ENCODE data around the gene FLT4. TPM values are rescaled to one million over a fixed set of nuclear protein-coding genes. Genes with fewer than 3 reads are reported as not detected.

Gene FLT4
- total and polyA plus RNA-seq, 3 experiments from 2014 or later, result 6.0 to 12.7 (median 8.2) TPM

GRCh38 chr5:180598316-180598701, 51.1 kb downstream of the FLT4 start:
- Histone ChIP-seq H3K27ac (ENCODE audit: low read depth, low read length) (no peak overlapping the region), H3K27me3 (ENCODE audit: insufficient read depth, low read length, poor library complexity, severe bottlenecking) (no peaks in the 10 kb centered on the region), H3K36me3 (ENCODE audit: insufficient read depth, low read length) (no peaks in the 10 kb centered on the region), H3K4me3 (ENCODE audit: low read length) (no peak overlapping the region), H3K4me1 (ENCODE audit: insufficient read depth, low read length) (no peaks in the 10 kb centered on the region), H3K9me3 (ENCODE audit: low read length) (no peaks in the 10 kb centered on the region)
- H3K27me3 Mint-ChIP-seq, result peaks cover 1 to 5% of the 10 kb centered on the region in 2 donors
- ChIA-PET POLR2A (interaction anchor here (0.7 kb wide), 1 partner anchor 73 kb away, joined by 3 read pairs; no protein-coding TSS in a partner anchor), CTCF (no interaction called here)
- H3K9me3 Mint-ChIP-seq, result no peaks in the 10 kb centered on the region
- H3K4me1 Mint-ChIP-seq, result peaks cover 0 to 4% (median 0%) of the 10 kb centered on the region in 3 donors
- no peak overlapping the region for H3K27ac Mint-ChIP-seq
- H3K4me3 Mint-ChIP-seq, result no peak overlapping the region
- DNase-seq, result no peak
- no peaks in the 10 kb centered on the region for H3K36me3 Mint-ChIP-seq

GRCh38 chr5:180596668-180597231, 52.6 kb downstream of the FLT4 start:
- ChIA-PET POLR2A (no interaction called here), CTCF (interaction anchor here (0.7 kb wide), 1 partner anchor 10 kb away, joined by 3 read pairs; no protein-coding TSS in a partner anchor)
- Histone ChIP-seq H3K27me3 (ENCODE audit: insufficient read depth, low read length, poor library complexity, severe bottlenecking) (no peaks in the 10 kb centered on the region), H3K4me3 (ENCODE audit: low read length) (no peak overlapping the region), H3K9me3 (ENCODE audit: low read length) (no peaks in the 10 kb centered on the region), H3K36me3 (ENCODE audit: insufficient read depth, low read length) (no peaks in the 10 kb centered on the region), H3K4me1 (ENCODE audit: insufficient read depth, low read length) (no peaks in the 10 kb centered on the region), H3K27ac (ENCODE audit: low read depth, low read length) (no peak overlapping the region)
- no peak overlapping the region for H3K27ac Mint-ChIP-seq
- no peak for DNase-seq
- peaks cover 4 to 14% (median 6%) of the 10 kb centered on the region in 3 donors for H3K4me1 Mint-ChIP-seq
- no peak overlapping the region for H3K4me3 Mint-ChIP-seq
- no peaks in the 10 kb centered on the region for H3K9me3 Mint-ChIP-seq
- H3K36me3 Mint-ChIP-seq, result peaks cover 0 to 2% (median 0%) of the 10 kb centered on the region in 3 donors
- peaks cover 10 to 12% of the 10 kb centered on the region in 2 donors for H3K27me3 Mint-ChIP-seq

DNA sequence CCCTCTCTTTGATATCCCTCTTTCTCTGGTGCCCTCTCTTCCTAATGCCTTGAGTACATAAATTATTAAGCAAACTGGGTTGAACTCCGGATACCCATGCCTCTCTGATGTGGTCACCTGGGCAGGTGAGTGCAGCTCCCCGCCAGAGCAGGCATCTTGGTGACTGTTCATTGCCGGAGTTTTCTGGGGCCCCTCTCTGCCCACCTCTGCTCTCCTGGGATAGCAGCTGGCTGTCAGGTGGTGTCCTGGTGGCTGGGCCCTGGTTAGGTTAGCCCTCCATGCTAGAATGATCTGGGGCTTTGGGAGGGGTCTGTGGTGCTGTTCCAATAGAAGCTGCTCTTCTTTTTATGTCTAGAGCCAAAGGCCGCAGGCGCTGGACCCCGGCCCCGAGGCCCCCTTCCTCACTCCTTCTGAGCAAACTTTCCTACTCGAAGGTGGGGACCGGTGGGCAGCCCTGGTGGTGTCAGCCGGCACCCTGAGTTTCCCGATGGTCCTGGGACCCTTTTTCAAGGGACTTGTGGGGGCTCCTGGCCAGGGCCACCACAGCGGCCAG, 53.2 kb downstream of the FLT4 start:
- H3K36me3 ChIP-seq (ENCODE audit: insufficient read depth, low read length), result no peaks in the 10 kb centered on the region
- no peaks in the 10 kb centered on the region for H3K27me3 ChIP-seq (ENCODE audit: insufficient read depth, low read length, poor library complexity, severe bottlenecking)
- CTCF ChIA-PET, result no interaction called here
- DNase-seq, result no peak
- H3K4me1 ChIP-seq (ENCODE audit: insufficient read depth, low read length), result no peaks in the 10 kb centered on the region
- H3K9me3 Mint-ChIP-seq, result no peaks in the 10 kb centered on the region
- H3K27ac ChIP-seq (ENCODE audit: low read depth, low read length), result no peak overlapping the region
- no peaks in the 10 kb centered on the region for H3K9me3 ChIP-seq (ENCODE audit: low read length)
- no peak overlapping the region for H3K27ac Mint-ChIP-seq
- POLR2A ChIA-PET, result no interaction called here
- H3K27me3 Mint-ChIP-seq, result peaks cover 10 to 12% of the 10 kb centered on the region in 2 donors
- no peak overlapping the region for H3K4me3 ChIP-seq (ENCODE audit: low read length)
- no peak overlapping the region for H3K4me3 Mint-ChIP-seq
- H3K36me3 Mint-ChIP-seq, result peaks cover 0 to 2% (median 0%) of the 10 kb centered on the region in 3 donors
- peaks cover 4 to 14% (median 6%) of the 10 kb centered on the region in 3 donors for H3K4me1 Mint-ChIP-seq

GRCh38 chr5:180595381-180596114, 53.9 kb downstream of the FLT4 start:
- no peak overlapping the region for H3K27ac Mint-ChIP-seq
- ChIA-PET POLR2A (no interaction called here), CTCF (no interaction called here)
- no peaks in the 10 kb centered on the region for H3K36me3 ChIP-seq (ENCODE audit: insufficient read depth, low read length)
- H3K36me3 Mint-ChIP-seq, result peaks cover 0 to 2% (median 0%) of the 10 kb centered on the region in 3 donors
- H3K4me1 ChIP-seq (ENCODE audit: insufficient read depth, low read length), result no peaks in the 10 kb centered on the region
- H3K27me3 ChIP-seq (ENCODE audit: insufficient read depth, low read length, poor library complexity, severe bottlenecking), result no peaks in the 10 kb centered on the region
- H3K27ac ChIP-seq (ENCODE audit: low read depth, low read length), result no peak overlapping the region
- no peak overlapping the region for H3K4me3 Mint-ChIP-seq
- no peak overlapping the region for H3K4me3 ChIP-seq (ENCODE audit: low read length)
- peaks cover 10 to 12% of the 10 kb centered on the region in 2 donors for H3K27me3 Mint-ChIP-seq
- H3K4me1 Mint-ChIP-seq, result peaks cover 4 to 14% (median 6%) of the 10 kb centered on the region in 3 donors
- no peaks in the 10 kb centered on the region for H3K9me3 Mint-ChIP-seq
- no peaks in the 10 kb centered on the region for H3K9me3 ChIP-seq (ENCODE audit: low read length)
- no peak for DNase-seq

DNA sequence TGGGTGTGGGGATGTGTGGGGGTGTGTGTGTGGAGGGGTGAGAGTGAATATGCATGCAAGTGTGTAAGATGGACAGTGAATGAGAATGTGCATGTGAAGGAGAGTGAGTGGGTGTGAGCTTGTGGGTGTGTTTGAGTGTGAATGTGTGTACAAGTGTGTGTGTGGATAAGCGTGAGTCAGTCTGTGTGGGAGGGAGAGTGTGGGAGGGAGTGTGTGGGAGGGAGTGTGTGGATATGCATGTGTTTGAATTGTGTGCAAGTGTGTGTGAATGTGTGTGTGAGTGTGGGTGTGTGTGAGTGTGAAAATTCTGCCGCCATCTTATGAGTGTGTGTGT, 54.4 kb downstream of the FLT4 start:
- Mint-ChIP-seq H3K27ac (peak overlapping the region in 2 of 8 donors; percentile 6 to 54), H3K9me3 (no peaks in the 10 kb centered on the region), H3K4me1 (peaks cover 4 to 14% (median 6%) of the 10 kb centered on the region in 3 donors), H3K4me3 (no peak overlapping the region), H3K36me3 (peaks cover 0 to 2% (median 0%) of the 10 kb centered on the region in 3 donors), H3K27me3 (peaks cover 10 to 12% of the 10 kb centered on the region in 2 donors)
- no peak overlapping the region for H3K4me3 ChIP-seq (ENCODE audit: low read length)
- CTCF ChIA-PET, result no interaction called here
- H3K4me1 ChIP-seq (ENCODE audit: insufficient read depth, low read length), result no peaks in the 10 kb centered on the region
- DNase-seq, result no peak
- no peak overlapping the region for H3K27ac ChIP-seq (ENCODE audit: low read depth, low read length)
- no peaks in the 10 kb centered on the region for H3K9me3 ChIP-seq (ENCODE audit: low read length)
- POLR2A ChIA-PET, result no interaction called here
- no peaks in the 10 kb centered on the region for H3K36me3 ChIP-seq (ENCODE audit: insufficient read depth, low read length)
- no peaks in the 10 kb centered on the region for H3K27me3 ChIP-seq (ENCODE audit: insufficient read depth, low read length, poor library complexity, severe bottlenecking)

GRCh38 chr5:180594311-180595045, 54.9 kb downstream of the FLT4 start:
- Histone ChIP-seq H3K27me3 (ENCODE audit: insufficient read depth, low read length, poor library complexity, severe bottlenecking) (no peaks in the 10 kb centered on the region), H3K9me3 (ENCODE audit: low read length) (no peaks in the 10 kb centered on the region), H3K36me3 (ENCODE audit: insufficient read depth, low read length) (no peaks in the 10 kb centered on the region), H3K4me1 (ENCODE audit: insufficient read depth, low read length) (peaks cover 3% of the 10 kb centered on the region), H3K4me3 (ENCODE audit: low read length) (no peak overlapping the region), H3K27ac (ENCODE audit: low read depth, low read length) (no peak overlapping the region)
- peaks cover 8 to 19% (median 9%) of the 10 kb centered on the region in 3 donors for H3K4me1 Mint-ChIP-seq
- no peaks in the 10 kb centered on the region for H3K9me3 Mint-ChIP-seq
- peaks cover 15 to 17% of the 10 kb centered on the region in 2 donors for H3K27me3 Mint-ChIP-seq
- H3K36me3 Mint-ChIP-seq, result peaks cover 0 to 2% (median 0%) of the 10 kb centered on the region in 3 donors
- H3K4me3 Mint-ChIP-seq, result no peak overlapping the region
- DNase-seq, result no peak
- H3K27ac Mint-ChIP-seq, result peak overlapping the region in 2 of 8 donors; percentile 35 to 54
- CTCF ChIA-PET, result no interaction called here
- POLR2A ChIA-PET, result no interaction called here

- no peak overlapping the region for H3K4me3 ChIP-seq (ENCODE audit: low read length)
- no peaks in the 10 kb centered on the region for H3K36me3 ChIP-seq (ENCODE audit: insufficient read depth, low read length)
- no peak for DNase-seq
- Mint-ChIP-seq H3K4me3 (peak overlapping the region in 3 of 7 donors; percentile 35 to 37 (median 36)), H3K27ac (peak overlapping the region in 1 of 8 donors; percentile 61), H3K4me1 (peaks cover 9 to 23% (median 12%) of the 10 kb centered on the region in 3 donors), H3K36me3 (peaks cover 0 to 2% (median 0%) of the 10 kb centered on the region in 3 donors), H3K9me3 (no peaks in the 10 kb centered on the region), H3K27me3 (peaks cover 19 to 20% of the 10 kb centered on the region in 2 donors)
- POLR2A ChIA-PET, result no interaction called here
- H3K9me3 ChIP-seq (ENCODE audit: low read length), result no peaks in the 10 kb centered on the region
- no peak overlapping the region for H3K27ac ChIP-seq (ENCODE audit: low read depth, low read length)
- H3K4me1 ChIP-seq (ENCODE audit: insufficient read depth, low read length), result peaks cover 4% of the 10 kb centered on the region
- no peaks in the 10 kb centered on the region for H3K27me3 ChIP-seq (ENCODE audit: insufficient read depth, low read length, poor library complexity, severe bottlenecking)
- CTCF ChIA-PET, result no interaction called here
Measured at GRCh38 chr5:180593446-180594206, 55.8 kb downstream of the FLT4 start.
